LNCAP (cell line): ENCODE results near the gene IQSEC3.

Source experiments
- TF ChIP-seq, protein P1 (sequence below): fragments of 450-650 bp; IDR thresholded peaks from 2 replicates; pipeline ENCODE4 v1.5.1; 2017; ENCODE audit warnings: mild to moderate bottlenecking

The IQSEC3 gene

DNA sequence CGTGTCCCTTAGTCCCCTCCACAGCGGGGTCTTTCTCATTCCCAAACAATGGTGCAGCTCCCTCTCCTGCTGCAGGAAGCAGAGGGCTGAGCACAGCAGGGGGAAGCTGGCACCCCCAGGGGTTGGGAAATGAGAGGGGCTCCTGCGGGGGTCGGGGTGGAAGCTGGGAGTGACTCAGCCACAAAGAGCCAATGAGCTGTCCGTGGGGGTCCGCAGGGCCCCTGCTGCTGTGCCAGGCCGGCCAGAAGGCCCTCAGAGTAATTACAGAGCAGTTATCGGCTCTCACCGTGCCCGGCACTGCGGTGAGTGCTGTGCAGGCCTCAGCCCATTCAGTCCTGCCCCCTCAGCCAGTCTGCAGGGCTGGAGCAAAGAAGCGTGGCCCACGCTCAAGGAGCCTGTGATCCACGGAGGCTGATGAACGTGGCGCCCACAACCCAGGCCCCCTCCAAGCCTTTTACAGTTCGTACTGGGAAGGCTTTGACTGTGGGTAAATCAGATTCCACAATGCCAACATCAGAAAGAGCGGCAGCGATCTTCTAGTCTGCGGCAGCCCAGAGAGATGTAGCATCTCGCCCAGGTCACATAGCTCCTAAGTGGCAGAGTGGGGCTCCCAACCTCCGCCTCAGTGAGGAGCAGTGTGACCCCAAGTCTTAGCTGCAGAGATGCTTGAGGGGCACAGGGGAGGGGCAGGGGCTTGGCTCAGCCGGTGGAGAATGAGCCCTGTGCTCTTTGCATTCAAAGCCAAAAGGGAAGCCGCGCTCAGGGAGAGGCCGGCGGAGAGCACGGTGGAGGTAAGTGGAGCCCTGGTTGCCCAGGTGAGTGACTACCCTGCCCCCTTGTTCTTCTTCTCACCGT is 104.0 kb downstream of the IQSEC3 start:
- TF ChIP-seq, protein P1, sequence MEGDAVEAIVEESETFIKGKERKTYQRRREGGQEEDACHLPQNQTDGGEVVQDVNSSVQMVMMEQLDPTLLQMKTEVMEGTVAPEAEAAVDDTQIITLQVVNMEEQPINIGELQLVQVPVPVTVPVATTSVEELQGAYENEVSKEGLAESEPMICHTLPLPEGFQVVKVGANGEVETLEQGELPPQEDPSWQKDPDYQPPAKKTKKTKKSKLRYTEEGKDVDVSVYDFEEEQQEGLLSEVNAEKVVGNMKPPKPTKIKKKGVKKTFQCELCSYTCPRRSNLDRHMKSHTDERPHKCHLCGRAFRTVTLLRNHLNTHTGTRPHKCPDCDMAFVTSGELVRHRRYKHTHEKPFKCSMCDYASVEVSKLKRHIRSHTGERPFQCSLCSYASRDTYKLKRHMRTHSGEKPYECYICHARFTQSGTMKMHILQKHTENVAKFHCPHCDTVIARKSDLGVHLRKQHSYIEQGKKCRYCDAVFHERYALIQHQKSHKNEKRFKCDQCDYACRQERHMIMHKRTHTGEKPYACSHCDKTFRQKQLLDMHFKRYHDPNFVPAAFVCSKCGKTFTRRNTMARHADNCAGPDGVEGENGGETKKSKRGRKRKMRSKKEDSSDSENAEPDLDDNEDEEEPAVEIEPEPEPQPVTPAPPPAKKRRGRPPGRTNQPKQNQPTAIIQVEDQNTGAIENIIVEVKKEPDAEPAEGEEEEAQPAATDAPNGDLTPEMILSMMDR, result no peak

DNA sequence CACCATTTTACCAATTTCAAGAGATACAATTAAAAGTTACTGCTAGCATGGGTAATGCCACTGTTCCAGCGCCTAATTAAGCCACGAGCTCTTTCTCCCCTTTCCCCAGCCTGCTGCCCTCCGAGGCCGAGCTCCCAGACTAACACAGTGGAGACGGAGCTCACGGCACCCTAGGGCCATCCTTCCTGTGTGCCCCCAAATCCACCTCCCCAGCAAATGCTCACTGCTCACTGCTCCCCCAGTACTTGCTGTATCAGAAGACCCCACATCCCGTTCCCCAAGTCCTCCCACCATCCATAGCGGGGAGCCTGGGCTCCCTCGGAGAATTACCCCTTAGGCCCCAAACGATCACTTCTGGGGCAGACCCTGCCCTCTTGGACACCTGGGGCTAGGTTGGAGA is 104.7 kb downstream of the IQSEC3 start:
- TF ChIP-seq, protein P1, result no peak

DNA sequence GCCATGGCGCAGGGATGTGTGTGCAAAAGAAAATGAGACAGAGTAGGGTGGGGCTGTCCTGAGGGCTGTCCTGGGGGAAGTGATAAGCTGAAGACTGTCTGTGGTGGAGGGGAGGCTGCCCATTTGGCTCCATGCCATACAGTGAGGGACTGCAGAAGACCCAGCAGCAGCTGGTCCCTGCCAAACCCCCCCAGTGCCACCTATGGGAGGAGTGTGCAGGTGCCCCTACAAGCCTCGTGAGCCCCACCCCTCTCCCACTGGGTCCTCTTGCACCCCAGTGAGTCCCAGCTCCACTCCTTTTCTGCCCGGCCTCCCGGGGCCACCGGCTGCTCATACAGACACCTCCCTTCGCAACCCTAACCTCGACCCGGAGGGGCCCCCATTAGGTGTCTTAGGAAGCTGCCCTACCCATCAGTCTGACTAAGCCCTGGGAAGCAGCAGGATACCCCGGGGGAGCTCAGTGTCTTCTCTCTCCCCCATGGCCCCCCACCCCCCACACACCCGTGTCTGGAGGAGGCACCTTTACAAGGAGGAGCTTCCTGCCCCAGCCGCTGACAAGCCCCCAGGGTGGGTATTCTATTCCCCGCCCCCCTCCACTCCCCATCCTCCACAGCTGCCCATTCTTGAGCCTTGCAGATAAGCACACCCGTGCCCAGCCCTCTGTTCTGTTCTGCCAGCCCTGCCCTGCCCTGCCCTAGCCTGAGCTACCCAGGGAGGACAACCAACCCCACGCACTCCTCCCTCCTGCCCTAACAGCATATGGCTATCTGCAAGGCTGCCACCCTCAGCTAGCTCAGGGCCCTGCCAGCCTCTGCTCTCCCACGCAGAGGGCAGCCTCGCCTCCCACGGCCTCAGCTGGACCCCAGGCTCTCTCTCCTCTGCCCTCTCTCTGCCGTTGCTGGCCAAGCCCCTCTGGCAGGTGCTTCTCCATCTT is 105.4 kb downstream of the IQSEC3 start:
- TF ChIP-seq, protein P1, result no peak

DNA sequence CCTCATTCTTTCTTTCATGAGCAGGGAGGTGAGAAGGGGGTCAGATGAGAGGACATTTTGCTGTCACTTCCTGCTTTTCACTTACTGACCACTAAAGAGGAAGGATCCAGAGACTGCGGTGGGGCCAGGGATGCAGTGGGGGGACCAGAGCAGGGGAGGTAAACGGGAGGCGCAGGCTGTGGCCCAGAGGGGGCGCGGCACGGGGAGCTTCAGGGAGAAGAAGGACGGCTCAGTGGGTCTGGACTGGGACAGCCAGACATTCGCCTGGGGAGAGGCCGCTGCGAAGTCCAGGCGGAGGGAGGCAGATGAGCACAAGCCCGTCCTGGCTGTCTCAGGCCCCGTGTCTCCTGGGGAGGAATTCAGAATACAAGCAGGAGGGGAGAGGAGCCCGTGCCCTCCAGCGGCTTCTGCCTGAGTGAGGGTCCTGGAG is 106.2 kb downstream of the IQSEC3 start:
- TF ChIP-seq, protein P1, result no peak

DNA sequence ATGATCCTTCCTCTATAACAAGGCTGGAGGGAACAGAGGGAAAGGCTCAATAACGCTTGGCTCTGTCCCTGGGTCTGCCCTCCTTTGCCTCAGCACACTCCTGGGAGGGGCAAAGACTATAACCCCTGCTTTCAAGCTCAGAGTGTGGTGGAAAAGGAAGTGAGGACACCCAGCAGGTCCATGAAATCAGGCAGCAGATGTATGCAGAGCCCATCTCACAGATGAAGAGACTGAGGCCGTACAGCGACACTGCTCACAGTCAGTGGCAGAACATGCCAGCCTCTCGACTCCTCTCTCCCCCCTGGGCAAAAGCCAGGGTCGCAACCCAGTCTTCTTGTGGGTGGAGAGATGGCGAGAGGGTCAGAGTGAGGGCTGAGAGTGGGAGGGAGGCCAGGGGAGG is 107.6 kb downstream of the IQSEC3 start:
- TF ChIP-seq, protein P1, result no peak

DNA sequence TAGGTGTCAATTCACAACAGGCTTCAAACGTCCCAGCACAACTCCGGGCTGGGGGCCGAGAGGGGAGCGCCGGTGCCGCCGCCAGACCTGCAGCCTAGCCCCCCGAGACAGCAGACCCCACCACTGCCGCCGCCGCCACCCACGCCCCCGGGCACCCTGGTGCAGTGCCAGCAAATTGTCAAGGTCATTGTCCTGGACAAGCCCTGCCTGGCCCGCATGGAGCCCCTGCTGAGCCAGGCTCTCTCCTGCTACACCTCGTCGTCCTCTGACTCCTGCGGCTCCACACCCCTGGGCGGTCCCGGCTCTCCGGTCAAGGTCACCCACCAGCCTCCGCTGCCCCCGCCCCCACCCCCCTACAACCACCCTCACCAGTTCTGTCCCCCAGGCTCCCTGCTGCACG is 108.0 kb downstream of the IQSEC3 start:
- TF ChIP-seq, protein P1, result no peak

DNA sequence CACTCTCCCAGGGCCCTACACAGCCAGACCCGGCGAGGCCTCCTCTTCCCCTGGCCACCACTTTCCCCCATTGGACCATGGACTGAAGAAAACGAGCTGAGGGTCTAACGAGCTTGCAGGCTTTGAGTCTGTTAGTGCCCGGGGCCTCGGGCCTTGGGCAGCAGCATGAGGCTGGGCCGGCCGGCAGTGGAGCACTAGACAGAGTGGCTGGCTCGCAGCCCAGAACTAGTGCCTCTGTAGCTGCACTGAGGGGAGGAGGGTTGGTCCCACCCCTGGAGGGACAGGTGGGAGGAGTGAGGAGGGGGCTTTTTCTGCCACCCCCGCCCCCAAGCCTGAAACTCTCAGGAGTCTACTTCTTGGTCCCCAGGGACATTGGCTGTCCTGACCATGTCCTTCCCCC is 108.7 kb downstream of the IQSEC3 start:
- TF ChIP-seq, protein P1, result no peak
